Measurements from ENCODE around the gene PACC1.

Gene PACC1

GRCh38 chr1:212317916-212318315 lies 96.8 kb downstream of the PACC1 start:
- no peak for TF ChIP-seq CTCF (IDR thresholded peaks at IDR 0.05; ENCODE audit: control insufficient read depth, insufficient read depth, low read depth, low read length, missing control alignments)
- H3K4me3 ChIP-seq (ENCODE audit: control insufficient read depth, low read depth, low read length), result no peak overlapping the region

GRCh38 chr1:212315907-212316306 lies 98.8 kb downstream of the PACC1 start:
- peak; percentile 41 for TF ChIP-seq CTCF (IDR thresholded peaks at IDR 0.05; ENCODE audit: control insufficient read depth, insufficient read depth, low read depth, low read length, missing control alignments)
- DNase-seq (ENCODE audit: low read depth), result no peak
- no peak overlapping the region for H3K4me3 ChIP-seq (ENCODE audit: control insufficient read depth, low read depth, low read length)

More at GRCh38 chr1:212317916-212318315, 96.8 kb downstream of the PACC1 start:
- no peak for DNase-seq (ENCODE audit: low read depth)

- no peak for DNase-seq (ENCODE audit: low read depth)
- no peak overlapping the region for H3K4me3 ChIP-seq (ENCODE audit: control insufficient read depth, low read depth, low read length)
- TF ChIP-seq CTCF (IDR thresholded peaks at IDR 0.05; ENCODE audit: control insufficient read depth, insufficient read depth, low read depth, low read length, missing control alignments), result no peak
Measured at GRCh38 chr1:212315184-212315583, 99.5 kb downstream of the PACC1 start.
